ENCODE measurements around the gene LIME1. TPM values are rescaled to one million over a fixed set of nuclear protein-coding genes. Genes with fewer than 3 reads are reported as not detected.
"Not testable (repeated sequence)": the region's sequence is repeated elsewhere in the genome, so short reads cannot be mapped to it uniquely, and the experiment has no call there.

The LIME1 gene
- total RNA-seq, 3 donors from 2014 or later: 7.1 to 10.4 (median 9.3) TPM

DNA sequence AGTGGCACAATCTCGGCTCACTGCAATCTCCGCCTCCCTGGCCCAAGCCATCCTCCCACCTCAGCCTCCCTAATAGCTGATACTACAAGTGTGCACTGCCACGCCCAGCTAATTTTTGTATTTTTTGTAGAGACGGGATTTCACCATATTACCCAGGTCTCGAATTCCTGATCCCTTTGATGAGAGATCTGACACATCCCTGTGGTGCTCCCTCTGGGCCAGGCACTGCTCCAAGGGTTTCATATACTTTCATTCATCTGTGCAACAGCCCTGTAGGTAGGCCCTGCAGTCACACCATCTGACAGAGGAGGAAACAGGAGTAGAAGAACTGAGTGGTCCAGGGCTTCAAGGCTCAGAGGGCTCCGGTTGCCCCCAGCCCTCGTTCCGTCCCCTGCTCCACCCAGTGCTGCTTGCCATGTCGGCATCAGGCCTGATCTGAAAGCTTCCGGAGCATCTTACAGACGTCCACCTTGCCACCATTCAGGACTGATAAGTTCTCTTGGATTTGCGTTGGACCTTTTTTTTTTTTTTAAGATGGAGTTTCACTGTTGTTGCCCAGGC, 25.3 kb upstream of the LIME1 start:
- Mint-ChIP-seq H3K4me3 (peak overlapping the region; percentile 31), H3K9me3 (peaks cover 6% of the 10 kb centered on the region), H3K27me3 (ENCODE audit: low read depth) (no peaks in the 10 kb centered on the region), H3K36me3 (ENCODE audit: insufficient read depth) (peaks cover 42% of the 10 kb centered on the region), H3K4me1 (ENCODE audit: low read depth) (peaks cover 53% of the 10 kb centered on the region)
- no peak for DNase-seq
- ATAC-seq: no peak

GRCh38 chr20:63712191-63712590, 24.3 kb upstream of the LIME1 start:
- peaks cover 6% of the 10 kb centered on the region for H3K9me3 Mint-ChIP-seq
- H3K4me3 Mint-ChIP-seq: no peak overlapping the region
- DNase-seq (no peak), ATAC-seq (no peak)
- peaks cover 44% of the 10 kb centered on the region for H3K36me3 Mint-ChIP-seq (ENCODE audit: insufficient read depth)
- peaks cover 50% of the 10 kb centered on the region for H3K4me1 Mint-ChIP-seq (ENCODE audit: low read depth)
- no peaks in the 10 kb centered on the region for H3K27me3 Mint-ChIP-seq (ENCODE audit: low read depth)

DNA sequence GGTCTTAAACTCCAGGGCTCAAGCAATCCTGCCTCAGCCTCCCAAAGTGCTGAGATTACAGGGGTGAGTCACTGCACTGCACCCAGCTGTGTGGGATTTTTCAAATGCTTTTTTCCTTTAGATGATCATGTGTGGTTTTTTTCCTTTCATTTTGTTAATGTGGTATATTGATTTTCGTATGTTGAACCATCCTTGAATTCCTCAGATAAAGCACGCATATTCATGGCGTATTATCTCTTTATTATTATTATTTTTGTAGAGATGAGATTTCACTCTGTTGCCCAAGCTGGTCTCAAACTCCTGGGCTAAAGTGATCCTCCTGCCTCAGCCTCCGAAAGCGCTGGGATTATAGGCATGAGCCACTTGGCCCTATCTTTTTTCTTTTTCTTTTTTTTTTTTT, 21.6 kb upstream of the LIME1 start:
- DNase-seq (no peak), ATAC-seq (no peak)
- peaks cover 49% of the 10 kb centered on the region for H3K36me3 Mint-ChIP-seq (ENCODE audit: insufficient read depth)
- H3K9me3 Mint-ChIP-seq: peaks cover 13% of the 10 kb centered on the region
- peaks cover 40% of the 10 kb centered on the region for H3K4me1 Mint-ChIP-seq (ENCODE audit: low read depth)
- H3K4me3 Mint-ChIP-seq: no peak overlapping the region
- H3K27me3 Mint-ChIP-seq (ENCODE audit: low read depth): no peaks in the 10 kb centered on the region

GRCh38 chr20:63718996-63719395, 17.5 kb upstream of the LIME1 start:
- Mint-ChIP-seq H3K4me3 (no peak overlapping the region), H3K27me3 (ENCODE audit: low read depth) (no peaks in the 10 kb centered on the region), H3K4me1 (ENCODE audit: low read depth) (peaks cover 32% of the 10 kb centered on the region)

DNA sequence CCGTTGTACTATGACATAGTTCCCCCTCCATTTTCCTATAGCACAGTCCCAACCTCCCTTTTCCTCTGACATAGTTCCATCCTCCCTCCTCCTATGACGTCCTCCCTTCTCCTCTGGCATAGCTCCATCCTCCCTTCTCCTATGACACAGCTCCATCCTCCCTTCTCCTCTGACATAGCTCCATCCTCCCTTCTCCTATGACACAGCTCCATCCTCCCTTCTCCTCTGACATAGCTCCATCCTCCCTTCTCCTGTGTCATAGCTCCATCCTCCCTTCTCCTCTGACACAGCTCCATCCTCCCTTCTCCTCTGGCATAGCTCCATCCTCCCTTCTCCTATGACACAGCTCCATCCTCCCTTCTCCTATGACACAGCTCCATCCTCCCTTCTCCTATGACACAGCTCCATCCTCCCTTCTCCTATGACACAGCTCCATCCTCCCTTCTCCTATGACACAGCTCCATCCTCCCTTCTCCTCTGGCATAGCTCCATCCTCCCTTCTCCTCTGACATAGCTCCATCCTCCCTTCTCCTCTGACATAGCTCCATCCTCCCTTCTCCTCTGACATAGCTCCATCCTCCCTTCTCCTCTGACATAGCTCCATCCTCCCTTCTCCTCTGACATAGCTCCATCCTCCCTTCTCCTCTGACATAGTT, 13.4 kb upstream of the LIME1 start:
- H3K4me1 Mint-ChIP-seq (ENCODE audit: low read depth): peaks cover 30% of the 10 kb centered on the region
- ATAC-seq; H3K4me3 Mint-ChIP-seq; DNase-seq; H3K27me3 Mint-ChIP-seq (ENCODE audit: low read depth): not testable (repeated sequence)
- peaks cover 31% of the 10 kb centered on the region for H3K36me3 Mint-ChIP-seq (ENCODE audit: insufficient read depth)
- peaks cover 11% of the 10 kb centered on the region for H3K9me3 Mint-ChIP-seq

More at GRCh38 chr20:63718996-63719395, 17.5 kb upstream of the LIME1 start:
- Mint-ChIP-seq H3K9me3 (peaks cover 13% of the 10 kb centered on the region), H3K36me3 (ENCODE audit: insufficient read depth) (peaks cover 43% of the 10 kb centered on the region)
- DNase-seq: no peak
- no peak for ATAC-seq

DNA sequence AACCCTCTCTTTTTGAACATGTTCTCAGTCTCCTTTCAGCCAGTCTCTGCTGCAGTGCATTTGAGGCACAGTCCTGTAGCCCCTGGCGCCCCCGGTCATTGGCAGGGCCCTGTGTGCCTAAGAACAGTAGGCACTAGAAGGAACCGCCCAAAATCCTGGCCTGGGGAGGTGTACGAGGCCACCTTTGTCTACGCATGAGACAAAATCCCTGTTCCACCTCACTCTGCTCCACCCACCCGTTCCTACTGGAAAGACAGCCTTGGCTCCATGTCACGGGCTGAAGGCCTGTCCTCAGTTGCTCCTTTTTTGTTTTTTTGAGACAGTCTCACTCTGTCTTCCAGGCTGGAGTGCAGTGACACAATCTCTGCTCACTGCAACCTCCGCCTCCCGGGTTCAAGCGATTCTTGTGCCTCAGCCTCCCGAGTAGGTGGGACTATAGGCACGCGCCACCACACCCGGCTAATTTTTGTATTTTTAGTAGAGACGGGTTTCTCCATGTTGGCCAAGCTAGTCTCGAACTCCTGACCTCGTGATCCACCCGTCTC, 6.2 kb upstream of the LIME1 start:
- not testable (repeated sequence) for DNase-seq; H3K27me3 Mint-ChIP-seq (ENCODE audit: low read depth); H3K4me3 Mint-ChIP-seq; ATAC-seq; H3K9me3 Mint-ChIP-seq
- Mint-ChIP-seq H3K4me1 (ENCODE audit: low read depth) (peaks cover 28% of the 10 kb centered on the region), H3K36me3 (ENCODE audit: insufficient read depth) (peaks cover 19% of the 10 kb centered on the region)

- peaks cover 16% of the 10 kb centered on the region for H3K36me3 Mint-ChIP-seq (ENCODE audit: insufficient read depth)
- peaks cover 35% of the 10 kb centered on the region for H3K4me1 Mint-ChIP-seq (ENCODE audit: low read depth)
- H3K9me3 Mint-ChIP-seq: no peaks in the 10 kb centered on the region
- DNase-seq: no peak
- ATAC-seq: no peak
- H3K27me3 Mint-ChIP-seq (ENCODE audit: low read depth): no peaks in the 10 kb centered on the region
- no peak overlapping the region for H3K4me3 Mint-ChIP-seq
These were observed 5.1 kb upstream of the LIME1 start for GRCh38 chr20:63731410-63731809.

- Mint-ChIP-seq H3K27me3 (ENCODE audit: low read depth) (no peaks in the 10 kb centered on the region), H3K4me1 (ENCODE audit: low read depth) (peaks cover 34% of the 10 kb centered on the region), H3K36me3 (ENCODE audit: insufficient read depth) (peaks cover 12% of the 10 kb centered on the region), H3K9me3 (no peaks in the 10 kb centered on the region), H3K4me3 (no peak overlapping the region)
- ATAC-seq (no peak), DNase-seq (no peak)
These were observed 4.1 kb upstream of the LIME1 start for GRCh38 chr20:63732118-63733095.

GRCh38 chr20:63733117-63733516, 3.3 kb upstream of the LIME1 start:
- Mint-ChIP-seq H3K4me1 (ENCODE audit: low read depth) (peaks cover 29% of the 10 kb centered on the region), H3K27me3 (ENCODE audit: low read depth) (no peaks in the 10 kb centered on the region), H3K9me3 (no peaks in the 10 kb centered on the region), H3K36me3 (ENCODE audit: insufficient read depth) (peaks cover 12% of the 10 kb centered on the region), H3K4me3 (no peak overlapping the region)
- no peak for ATAC-seq
- DNase-seq: no peak

GRCh38 chr20:63733579-63734081, 2.8 kb upstream of the LIME1 start:
- peaks cover 10% of the 10 kb centered on the region for H3K36me3 Mint-ChIP-seq (ENCODE audit: insufficient read depth)
- no peaks in the 10 kb centered on the region for H3K27me3 Mint-ChIP-seq (ENCODE audit: low read depth)
- DNase-seq: no peak
- no peaks in the 10 kb centered on the region for H3K9me3 Mint-ChIP-seq
- no peak overlapping the region for H3K4me3 Mint-ChIP-seq
- ATAC-seq: no peak
- peaks cover 24% of the 10 kb centered on the region for H3K4me1 Mint-ChIP-seq (ENCODE audit: low read depth)

DNA sequence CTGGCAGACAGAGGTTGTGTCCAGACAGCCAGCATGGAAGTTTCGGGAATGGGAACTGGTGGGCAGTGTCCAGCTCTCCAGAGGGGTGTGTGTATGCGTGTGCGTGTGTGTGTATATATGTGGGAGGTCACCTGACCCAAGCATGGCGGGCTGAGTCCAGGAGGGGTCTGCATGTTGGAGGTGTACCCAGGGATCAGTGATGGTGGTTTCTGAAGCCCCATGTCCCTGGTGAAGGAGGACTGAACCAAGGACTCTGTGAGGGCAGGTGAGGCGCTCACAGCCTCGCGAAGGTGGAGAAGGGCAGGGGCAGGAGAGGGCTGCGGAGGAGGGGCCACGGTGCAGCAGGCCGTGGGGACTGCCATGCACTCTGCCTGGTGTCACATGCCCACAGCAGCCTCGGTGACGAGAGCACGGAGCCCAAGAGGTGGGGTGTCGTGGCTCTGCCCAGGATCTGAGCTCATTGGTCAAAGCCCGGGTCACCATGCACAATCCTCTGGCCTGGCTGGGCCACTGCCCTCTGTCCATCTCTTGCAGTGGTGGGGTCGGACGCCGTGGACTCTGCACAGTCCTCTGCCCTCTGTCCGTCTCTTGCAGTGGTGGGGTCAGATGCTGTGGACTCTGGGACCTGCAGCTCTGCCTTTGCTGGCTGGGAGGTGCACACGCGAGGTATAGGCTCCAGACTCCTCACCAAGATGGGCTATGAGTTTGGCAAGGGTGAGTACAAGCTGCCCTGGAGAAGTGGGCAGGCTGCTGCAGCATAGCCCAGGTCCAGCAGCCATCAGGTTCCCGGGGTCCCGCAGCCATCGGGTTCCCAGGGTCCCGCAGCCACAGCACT, 2.1 kb upstream of the LIME1 start:
- no peak overlapping the region for H3K4me3 Mint-ChIP-seq
- no peaks in the 10 kb centered on the region for H3K9me3 Mint-ChIP-seq
- ATAC-seq: no peak
- peaks cover 9% of the 10 kb centered on the region for H3K36me3 Mint-ChIP-seq (ENCODE audit: insufficient read depth)
- no peaks in the 10 kb centered on the region for H3K27me3 Mint-ChIP-seq (ENCODE audit: low read depth)
- DNase-seq: no peak
- peaks cover 23% of the 10 kb centered on the region for H3K4me1 Mint-ChIP-seq (ENCODE audit: low read depth)

DNA sequence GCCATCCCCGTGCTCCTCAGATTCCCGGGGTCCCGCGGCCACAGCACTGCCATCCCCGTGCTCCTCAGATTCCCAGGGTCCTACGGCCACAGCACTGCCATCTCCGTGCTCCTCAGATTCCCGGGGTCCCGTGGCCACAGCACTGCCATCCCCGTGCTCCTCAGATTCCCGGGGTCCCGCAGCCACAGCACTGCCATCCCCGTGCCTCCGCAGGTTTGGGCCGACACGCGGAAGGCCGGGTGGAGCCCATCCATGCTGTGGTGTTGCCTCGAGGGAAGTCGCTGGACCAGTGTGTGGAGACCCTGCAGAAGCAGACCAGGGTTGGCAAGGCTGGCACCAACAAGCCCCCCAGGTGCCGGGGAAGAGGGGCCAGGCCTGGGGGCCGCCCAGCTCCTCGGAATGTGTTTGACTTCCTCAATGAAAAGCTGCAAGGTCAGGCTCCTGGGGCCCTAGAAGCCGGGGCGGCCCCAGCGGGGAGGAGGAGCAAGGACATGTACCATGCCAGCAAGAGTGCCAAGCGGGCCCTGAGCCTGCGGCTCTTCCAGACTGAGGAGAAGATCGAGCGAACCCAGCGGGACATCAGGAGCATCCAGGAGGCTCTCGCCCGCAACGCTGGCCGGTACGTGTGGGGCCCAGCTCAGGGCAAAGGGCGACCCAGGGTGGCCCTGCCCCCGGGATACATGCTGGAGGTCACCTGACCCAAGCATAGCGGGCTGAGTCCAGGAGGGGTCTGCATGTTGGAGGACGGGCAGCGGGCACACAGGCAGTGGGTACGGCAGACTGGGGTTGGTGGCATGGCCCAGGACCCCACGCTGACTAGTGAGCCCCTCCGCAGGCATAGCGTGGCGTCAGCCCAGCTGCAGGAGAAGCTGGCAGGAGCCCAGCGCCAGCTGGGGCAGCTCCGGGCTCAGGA, 1.3 kb upstream of the LIME1 start:
- no peaks in the 10 kb centered on the region for H3K9me3 Mint-ChIP-seq
- H3K36me3 Mint-ChIP-seq (ENCODE audit: insufficient read depth): peaks cover 6% of the 10 kb centered on the region
- H3K27me3 Mint-ChIP-seq (ENCODE audit: low read depth): no peaks in the 10 kb centered on the region
- ATAC-seq (no peak), DNase-seq (no peak)
- no peak overlapping the region for H3K4me3 Mint-ChIP-seq
- peaks cover 23% of the 10 kb centered on the region for H3K4me1 Mint-ChIP-seq (ENCODE audit: low read depth)
